ENCODE measurements around the gene ERLIN1.

Gene ERLIN1

GRCh38 chr10:100186253-100187212, 704 bp upstream of the ERLIN1 start:
- no peaks in the 10 kb centered on the region for H3K9me3 ChIP-seq (ENCODE audit: control insufficient read depth, low read length)
- peaks cover 22% of the 10 kb centered on the region for H3K4me1 ChIP-seq (ENCODE audit: control insufficient read depth, insufficient read depth, low read length)
- no peaks in the 10 kb centered on the region for H3K36me3 ChIP-seq (ENCODE audit: control insufficient read depth, insufficient read depth, low read length)
- H3K4me3 ChIP-seq (ENCODE audit: low read length): peak overlapping the region; percentile 98
- H3K27me3 ChIP-seq (ENCODE audit: control insufficient read depth, insufficient read depth, low read length): no peaks in the 10 kb centered on the region
- H3K9ac ChIP-seq (ENCODE audit: low read length): peak overlapping the region; percentile 93

DNA sequence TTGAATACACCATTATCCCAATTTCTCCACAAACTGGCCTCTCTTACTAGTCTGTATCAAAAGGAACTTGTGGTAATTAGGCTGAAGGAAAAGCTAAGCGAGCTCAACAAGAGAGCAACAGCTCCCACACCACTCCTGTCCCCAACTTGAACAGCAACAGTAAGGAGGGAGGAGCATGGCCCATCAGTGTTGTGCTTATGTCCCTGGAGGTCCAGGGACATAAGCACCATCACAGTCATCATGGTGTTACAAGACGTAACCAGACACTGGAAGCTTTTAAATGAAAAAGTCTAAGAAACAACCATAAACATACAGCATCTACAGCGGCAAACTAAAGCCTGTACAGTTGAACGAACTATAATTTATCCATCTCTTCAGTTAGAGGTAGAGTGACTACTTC, 989 bp downstream of the ERLIN1 start:
- H3K36me3 ChIP-seq (ENCODE audit: control insufficient read depth, insufficient read depth, low read length): no peaks in the 10 kb centered on the region
- H3K4me1 ChIP-seq (ENCODE audit: control insufficient read depth, insufficient read depth, low read length): peaks cover 29% of the 10 kb centered on the region
- H3K9me3 ChIP-seq (ENCODE audit: control insufficient read depth, low read length): no peaks in the 10 kb centered on the region
- H3K9ac ChIP-seq (ENCODE audit: low read length): peak overlapping the region; percentile 93
- H3K4me3 ChIP-seq (ENCODE audit: low read length): peak overlapping the region; percentile 98
- H3K27me3 ChIP-seq (ENCODE audit: control insufficient read depth, insufficient read depth, low read length): no peaks in the 10 kb centered on the region

GRCh38 chr10:100184426-100184825, 1.4 kb downstream of the ERLIN1 start:
- H3K36me3 ChIP-seq (ENCODE audit: control insufficient read depth, insufficient read depth, low read length): no peaks in the 10 kb centered on the region
- H3K4me1 ChIP-seq (ENCODE audit: control insufficient read depth, insufficient read depth, low read length): peaks cover 29% of the 10 kb centered on the region
- peak overlapping the region; percentile 93 for H3K9ac ChIP-seq (ENCODE audit: low read length)
- peak overlapping the region; percentile 98 for H3K4me3 ChIP-seq (ENCODE audit: low read length)
- no peaks in the 10 kb centered on the region for H3K9me3 ChIP-seq (ENCODE audit: control insufficient read depth, low read length)
- H3K27me3 ChIP-seq (ENCODE audit: control insufficient read depth, insufficient read depth, low read length): no peaks in the 10 kb centered on the region

DNA sequence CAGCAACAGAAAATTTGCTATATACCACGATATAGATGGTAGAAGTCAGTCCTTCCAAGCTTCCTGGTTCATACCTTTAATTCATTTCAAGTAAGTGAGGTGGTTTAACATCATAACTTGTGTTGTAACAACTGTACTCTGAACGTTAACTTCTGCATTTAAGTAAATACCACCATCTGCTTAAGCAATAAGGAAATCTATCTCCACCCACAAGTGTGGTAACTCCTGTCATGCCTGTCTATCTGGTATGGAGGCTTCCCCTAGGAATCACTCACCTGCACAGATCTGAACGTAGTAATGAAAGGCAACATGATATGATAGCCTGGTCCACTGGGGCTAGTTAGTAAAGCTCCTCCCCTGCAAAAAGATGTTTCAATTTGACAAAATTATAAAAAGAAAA, 2.3 kb downstream of the ERLIN1 start:
- H3K9ac ChIP-seq (ENCODE audit: low read length): peak overlapping the region; percentile 93
- no peaks in the 10 kb centered on the region for H3K27me3 ChIP-seq (ENCODE audit: control insufficient read depth, insufficient read depth, low read length)
- H3K9me3 ChIP-seq (ENCODE audit: control insufficient read depth, low read length): no peaks in the 10 kb centered on the region
- H3K4me1 ChIP-seq (ENCODE audit: control insufficient read depth, insufficient read depth, low read length): peaks cover 37% of the 10 kb centered on the region
- H3K4me3 ChIP-seq (ENCODE audit: low read length): no peak overlapping the region
- no peaks in the 10 kb centered on the region for H3K36me3 ChIP-seq (ENCODE audit: control insufficient read depth, insufficient read depth, low read length)

- Histone ChIP-seq H3K36me3 (ENCODE audit: control insufficient read depth, insufficient read depth, low read length) (no peaks in the 10 kb centered on the region), H3K4me1 (ENCODE audit: control insufficient read depth, insufficient read depth, low read length) (peaks cover 39% of the 10 kb centered on the region), H3K27me3 (ENCODE audit: control insufficient read depth, insufficient read depth, low read length) (no peaks in the 10 kb centered on the region), H3K9ac (ENCODE audit: low read length) (peak overlapping the region; percentile 19), H3K9me3 (ENCODE audit: control insufficient read depth, low read length) (no peaks in the 10 kb centered on the region), H3K4me3 (ENCODE audit: low read length) (no peak overlapping the region)
Measured at GRCh38 chr10:100182908-100183307, 2.9 kb downstream of the ERLIN1 start.

GRCh38 chr10:100182281-100182680, 3.5 kb downstream of the ERLIN1 start:
- Histone ChIP-seq H3K9me3 (ENCODE audit: control insufficient read depth, low read length) (no peaks in the 10 kb centered on the region), H3K4me3 (ENCODE audit: low read length) (no peak overlapping the region), H3K27me3 (ENCODE audit: control insufficient read depth, insufficient read depth, low read length) (no peaks in the 10 kb centered on the region), H3K36me3 (ENCODE audit: control insufficient read depth, insufficient read depth, low read length) (no peaks in the 10 kb centered on the region), H3K4me1 (ENCODE audit: control insufficient read depth, insufficient read depth, low read length) (peaks cover 37% of the 10 kb centered on the region), H3K9ac (ENCODE audit: low read length) (no peak overlapping the region)

DNA sequence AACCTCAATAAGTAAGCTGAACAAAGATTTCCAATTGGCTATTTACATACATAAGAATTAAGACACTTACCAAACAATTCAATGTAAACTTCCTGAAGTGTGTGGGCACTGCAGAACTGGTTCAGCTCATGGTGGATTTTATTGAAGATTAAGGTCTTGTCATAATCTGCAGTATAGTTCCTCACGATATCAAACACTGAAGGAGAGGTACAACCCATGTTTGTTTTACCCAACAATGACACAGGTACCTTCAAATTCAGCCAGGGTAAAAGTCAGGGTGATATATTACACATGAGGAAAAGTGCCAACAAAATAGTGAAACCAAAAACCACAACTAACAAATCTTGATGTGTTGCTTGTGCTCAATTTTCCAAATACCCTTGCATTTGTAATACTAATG, 10.0 kb downstream of the ERLIN1 start:
- Histone ChIP-seq H3K4me1 (ENCODE audit: control insufficient read depth, insufficient read depth, low read length) (peaks cover 47% of the 10 kb centered on the region), H3K36me3 (ENCODE audit: control insufficient read depth, insufficient read depth, low read length) (no peaks in the 10 kb centered on the region), H3K4me3 (ENCODE audit: low read length) (no peak overlapping the region), H3K9ac (ENCODE audit: low read length) (no peak overlapping the region), H3K9me3 (ENCODE audit: control insufficient read depth, low read length) (no peaks in the 10 kb centered on the region), H3K27me3 (ENCODE audit: control insufficient read depth, insufficient read depth, low read length) (no peaks in the 10 kb centered on the region)

- no peaks in the 10 kb centered on the region for H3K36me3 ChIP-seq (ENCODE audit: control insufficient read depth, insufficient read depth, low read length)
- H3K4me1 ChIP-seq (ENCODE audit: control insufficient read depth, insufficient read depth, low read length): peaks cover 45% of the 10 kb centered on the region
- no peak overlapping the region for H3K4me3 ChIP-seq (ENCODE audit: low read length)
- no peaks in the 10 kb centered on the region for H3K9me3 ChIP-seq (ENCODE audit: control insufficient read depth, low read length)
- H3K27me3 ChIP-seq (ENCODE audit: control insufficient read depth, insufficient read depth, low read length): no peaks in the 10 kb centered on the region
- H3K9ac ChIP-seq (ENCODE audit: low read length): peak overlapping the region; percentile 11
Measured at GRCh38 chr10:100174699-100175677, 10.8 kb downstream of the ERLIN1 start.

GRCh38 chr10:100173035-100173434, 12.8 kb downstream of the ERLIN1 start:
- H3K9ac ChIP-seq (ENCODE audit: low read length): no peak overlapping the region
- no peaks in the 10 kb centered on the region for H3K9me3 ChIP-seq (ENCODE audit: control insufficient read depth, low read length)
- H3K27me3 ChIP-seq (ENCODE audit: control insufficient read depth, insufficient read depth, low read length): no peaks in the 10 kb centered on the region
- H3K36me3 ChIP-seq (ENCODE audit: control insufficient read depth, insufficient read depth, low read length): no peaks in the 10 kb centered on the region
- no peak overlapping the region for H3K4me3 ChIP-seq (ENCODE audit: low read length)
- H3K4me1 ChIP-seq (ENCODE audit: control insufficient read depth, insufficient read depth, low read length): peaks cover 39% of the 10 kb centered on the region

DNA sequence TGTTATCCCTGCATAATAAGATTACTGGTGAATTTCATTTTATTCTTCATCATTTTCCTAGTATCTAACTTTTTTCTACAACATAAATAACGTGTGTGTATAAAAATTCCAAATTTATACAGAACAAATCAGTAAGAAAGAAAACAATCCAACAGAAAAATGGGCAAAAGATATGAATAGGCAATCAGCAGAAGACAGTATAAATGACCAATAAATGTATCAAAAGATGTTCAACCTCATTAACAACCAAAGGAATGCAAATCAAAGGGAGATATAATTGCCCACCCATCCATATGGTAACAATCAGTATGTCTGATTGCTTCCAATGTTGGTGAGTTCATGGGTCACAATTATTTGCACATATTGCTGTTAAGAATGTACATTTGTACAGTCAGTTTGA, 13.5 kb downstream of the ERLIN1 start:
- Histone ChIP-seq H3K9me3 (ENCODE audit: control insufficient read depth, low read length) (no peaks in the 10 kb centered on the region), H3K27me3 (ENCODE audit: control insufficient read depth, insufficient read depth, low read length) (no peaks in the 10 kb centered on the region), H3K4me3 (ENCODE audit: low read length) (no peak overlapping the region), H3K36me3 (ENCODE audit: control insufficient read depth, insufficient read depth, low read length) (no peaks in the 10 kb centered on the region), H3K9ac (ENCODE audit: low read length) (no peak overlapping the region), H3K4me1 (ENCODE audit: control insufficient read depth, insufficient read depth, low read length) (peaks cover 42% of the 10 kb centered on the region)

DNA sequence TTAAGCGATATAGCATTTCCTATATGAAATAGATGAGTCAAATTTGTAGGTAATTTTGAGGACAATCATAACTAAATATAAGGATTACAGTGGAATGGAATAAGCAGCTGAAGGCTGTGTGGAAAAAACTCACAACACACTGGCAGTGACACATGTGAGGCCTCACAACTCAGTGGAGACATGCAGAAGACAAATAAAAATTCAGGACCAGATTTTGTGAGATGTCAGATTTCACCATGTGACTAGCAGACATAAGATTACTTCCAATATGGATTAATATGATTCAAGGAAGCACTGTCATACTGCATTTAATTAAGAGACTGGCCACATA, 17.6 kb downstream of the ERLIN1 start:
- Histone ChIP-seq H3K36me3 (ENCODE audit: control insufficient read depth, insufficient read depth, low read length) (peaks cover 4% of the 10 kb centered on the region), H3K9ac (ENCODE audit: low read length) (peak overlapping the region; percentile 45), H3K4me1 (ENCODE audit: control insufficient read depth, insufficient read depth, low read length) (peaks cover 37% of the 10 kb centered on the region), H3K27me3 (ENCODE audit: control insufficient read depth, insufficient read depth, low read length) (no peaks in the 10 kb centered on the region), H3K4me3 (ENCODE audit: low read length) (no peak overlapping the region), H3K9me3 (ENCODE audit: control insufficient read depth, low read length) (no peaks in the 10 kb centered on the region)
